Stimulated activated CD8-positive, alpha-beta memory T cell treated with anti-CD3 and anti-CD28 coated beads, Interleukin-2, amount 100 ng/mL, for 48 hours (primary cell): Measurements from ENCODE around the gene INPP5A.
"Not testable (repeated sequence)": the region's sequence is repeated elsewhere in the genome, so short reads cannot be mapped to it uniquely, and the experiment has no call there.

Experiments
- DNase-seq, 2 donors: peaks; one replicate each; pipeline ENCODE4 v3.0.0-alpha.2; 2020; ENCODE audit warnings: low read depth in 2 of 2

The INPP5A gene

GRCh38 chr10:132783940-132784865 lies 246.6 kb downstream of the INPP5A start:
- DNase-seq = no peak

- DNase-seq = no peak
Observed at GRCh38 chr10:132784866-132785722, 247.5 kb downstream of the INPP5A start.

- DNase-seq = no peak
Observed at GRCh38 chr10:132785723-132786475, 248.3 kb downstream of the INPP5A start, which contains the start of gene NKX6-2. NKX6-2 (minus strand) TSS chr10:132786147; CDS start chr10:132785948, 199 bp downstream.

- no peak for DNase-seq
Observed at GRCh38 chr10:132786476-132786883, 248.9 kb downstream of the INPP5A start.

DNA sequence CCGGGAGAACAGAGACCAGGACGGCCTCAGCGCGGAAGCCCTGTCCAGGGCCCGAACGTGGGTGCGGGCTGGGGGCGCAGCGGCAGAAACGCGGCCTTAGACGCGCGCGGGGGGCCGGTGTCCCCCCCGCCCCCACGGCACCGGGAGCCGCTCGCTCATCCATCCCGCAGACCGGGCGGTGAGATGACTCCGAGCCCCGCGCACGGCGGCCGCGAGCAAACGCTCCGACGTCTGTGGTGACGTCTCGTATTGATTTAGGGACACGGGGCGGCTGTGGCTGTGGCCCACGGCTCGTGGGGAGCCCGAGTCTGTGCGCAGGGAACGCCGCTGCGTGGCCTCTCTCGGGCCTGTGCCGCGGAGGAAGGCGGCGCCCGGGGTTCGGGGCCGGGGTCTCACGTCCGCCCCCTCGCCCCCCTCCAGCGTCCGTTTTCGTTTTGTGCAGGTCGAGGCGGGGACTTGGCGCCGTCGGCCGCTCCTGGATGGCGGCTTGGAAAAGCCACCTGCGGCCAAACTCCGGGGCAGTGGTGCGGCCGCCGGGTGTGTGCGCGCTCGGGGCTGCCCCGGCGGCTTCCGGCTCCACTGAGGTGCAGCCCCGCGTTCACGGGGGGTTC lies 249.4 kb downstream of the INPP5A start:
- DNase-seq = no peak

- DNase-seq = no peak
Observed at GRCh38 chr10:132787495-132788179, 250.1 kb downstream of the INPP5A start.

- DNase-seq = no peak
Observed at GRCh38 chr10:132788180-132788830, 250.7 kb downstream of the INPP5A start.

GRCh38 chr10:132788831-132789219 lies 251.2 kb downstream of the INPP5A start:
- DNase-seq = no peak

DNA sequence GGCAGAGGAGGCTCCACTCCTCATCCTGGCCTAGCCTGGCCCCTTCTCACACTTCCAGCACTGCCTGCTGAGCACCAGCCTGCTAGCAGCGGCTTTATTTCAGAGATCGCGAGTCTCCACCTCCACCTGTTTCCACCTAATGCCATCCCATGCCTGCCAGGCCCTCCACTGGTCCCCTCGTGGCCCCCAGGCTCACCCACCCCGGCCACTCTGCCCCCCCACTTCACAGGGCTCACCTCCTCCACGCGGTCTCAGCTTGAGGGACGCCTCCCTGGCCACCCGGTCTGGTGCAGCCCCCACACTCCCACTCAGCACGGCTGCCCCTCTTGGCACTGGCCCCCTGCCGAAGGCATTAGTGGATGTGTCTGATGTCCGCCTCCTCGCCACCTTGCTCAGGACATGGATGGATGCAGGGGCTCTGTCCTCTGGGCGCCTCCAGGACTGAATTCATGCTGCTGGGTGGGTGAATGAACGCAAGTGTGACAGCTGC lies 252.1 kb downstream of the INPP5A start:
- DNase-seq = no peak

DNA sequence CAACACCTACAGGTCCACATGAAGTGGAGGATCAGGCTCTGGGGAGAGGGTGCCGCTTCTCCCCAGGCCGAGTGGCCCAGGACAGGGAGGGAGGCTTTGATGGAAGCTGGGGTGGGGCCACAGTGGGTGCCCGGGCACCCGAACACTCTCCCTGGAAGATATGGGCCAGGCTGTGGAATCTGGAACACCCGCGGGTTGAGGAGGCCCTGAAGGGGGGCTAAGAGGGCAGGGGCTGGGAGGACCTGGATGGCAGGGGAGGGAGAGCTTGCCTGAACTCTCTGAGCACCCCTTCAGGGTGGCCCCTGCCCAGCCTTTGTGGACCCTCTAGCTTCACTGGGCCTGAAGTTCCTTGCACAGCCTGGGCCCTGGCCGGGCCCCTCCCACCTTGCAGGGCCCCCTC lies 252.9 kb downstream of the INPP5A start:
- no peak for DNase-seq

- DNase-seq = no peak
Observed at GRCh38 chr10:132790934-132791829, 253.6 kb downstream of the INPP5A start.

DNA sequence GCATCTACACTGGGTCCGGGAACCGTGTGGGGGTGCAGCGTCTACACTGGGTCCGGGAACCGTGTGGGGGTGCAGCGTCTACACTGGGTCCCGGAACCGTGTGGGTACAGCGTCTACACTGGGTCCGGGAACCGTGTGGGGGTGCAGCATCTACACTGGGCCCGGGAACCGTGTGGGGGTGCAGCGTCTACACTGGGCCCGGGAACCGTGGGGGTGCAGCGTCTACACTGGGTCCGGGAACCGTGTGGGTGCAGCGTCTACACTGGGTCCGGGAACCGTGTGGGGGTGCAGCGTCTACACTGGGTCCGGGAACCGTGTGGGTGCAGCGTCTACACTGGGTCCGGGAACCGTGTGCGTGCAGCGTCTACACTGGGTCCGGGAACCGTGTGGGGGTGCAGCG lies 254.5 kb downstream of the INPP5A start:
- not testable (repeated sequence) for DNase-seq

- DNase-seq = no peak
Observed at GRCh38 chr10:132792796-132793195, 255.2 kb downstream of the INPP5A start.

- no peak for DNase-seq
Observed at GRCh38 chr10:132793213-132793612, 255.6 kb downstream of the INPP5A start.

DNA sequence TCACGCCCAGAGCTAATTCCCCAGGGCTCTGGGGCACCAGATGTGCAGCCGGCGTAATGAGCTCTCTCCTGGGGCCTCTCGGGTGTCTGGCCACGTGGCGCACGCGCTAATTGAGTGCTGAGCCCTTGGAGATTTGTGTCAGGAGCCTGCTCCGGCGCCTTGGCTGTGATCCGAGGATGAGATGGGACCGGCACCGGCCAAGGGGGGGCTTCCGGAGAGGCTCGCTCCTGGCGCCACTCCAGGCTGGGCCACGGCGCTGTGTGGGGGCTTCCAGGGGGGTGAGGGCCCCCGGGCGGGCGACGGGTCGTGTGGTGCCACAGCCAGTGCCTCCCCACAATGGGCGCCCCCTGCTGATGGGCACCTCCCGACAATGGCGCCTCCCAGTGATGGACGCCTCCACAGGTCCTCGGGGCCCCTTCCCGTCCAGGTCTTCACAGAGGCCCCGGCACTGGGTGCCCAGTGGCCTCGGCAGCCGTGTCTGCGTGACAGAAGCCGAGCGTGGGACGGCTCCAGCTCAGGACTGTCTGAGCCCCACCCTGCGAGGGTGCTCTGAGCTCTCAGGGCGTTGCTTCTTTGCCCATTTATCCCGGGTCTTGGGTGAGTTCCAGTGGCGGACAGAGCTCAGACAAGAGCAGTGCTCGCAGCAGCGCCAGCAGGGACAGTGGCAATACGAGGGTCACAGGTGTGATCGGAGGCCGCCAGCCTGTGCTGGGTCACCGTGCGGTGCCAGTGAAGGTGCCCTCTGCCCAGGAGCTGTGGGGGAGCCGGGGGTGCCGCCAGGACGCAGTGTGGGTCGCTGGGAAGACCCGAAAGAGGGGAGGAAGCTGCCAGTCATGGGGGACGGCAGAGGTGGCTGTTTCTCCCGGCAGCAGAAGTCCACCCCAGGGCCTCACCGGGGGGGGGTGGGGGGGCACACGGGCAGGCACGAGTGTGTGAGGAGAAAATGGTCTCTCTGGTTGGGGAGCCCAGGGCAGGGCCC lies 256.6 kb downstream of the INPP5A start:
- DNase-seq = no peak

DNA sequence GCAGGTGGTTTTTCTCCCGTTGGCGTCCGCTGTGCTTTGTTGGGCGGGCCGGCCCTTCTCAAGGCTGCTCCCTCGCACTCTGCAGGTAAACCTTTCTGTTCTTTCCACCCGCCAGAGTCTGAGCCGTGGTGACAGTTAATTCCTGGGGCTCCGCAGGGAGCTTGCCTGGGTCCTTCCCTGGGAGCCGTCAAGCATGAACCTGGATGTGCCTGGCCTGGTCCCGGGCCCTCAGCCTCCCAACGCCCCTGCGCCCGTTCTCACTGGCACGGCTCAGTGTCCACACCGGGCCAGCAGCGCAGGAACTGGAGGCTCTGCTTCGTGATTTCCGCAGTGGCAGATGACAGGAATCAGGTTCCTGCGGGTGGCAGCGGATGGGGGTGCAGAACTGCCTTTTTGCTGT lies 259.3 kb downstream of the INPP5A start:
- no peak for DNase-seq

DNA sequence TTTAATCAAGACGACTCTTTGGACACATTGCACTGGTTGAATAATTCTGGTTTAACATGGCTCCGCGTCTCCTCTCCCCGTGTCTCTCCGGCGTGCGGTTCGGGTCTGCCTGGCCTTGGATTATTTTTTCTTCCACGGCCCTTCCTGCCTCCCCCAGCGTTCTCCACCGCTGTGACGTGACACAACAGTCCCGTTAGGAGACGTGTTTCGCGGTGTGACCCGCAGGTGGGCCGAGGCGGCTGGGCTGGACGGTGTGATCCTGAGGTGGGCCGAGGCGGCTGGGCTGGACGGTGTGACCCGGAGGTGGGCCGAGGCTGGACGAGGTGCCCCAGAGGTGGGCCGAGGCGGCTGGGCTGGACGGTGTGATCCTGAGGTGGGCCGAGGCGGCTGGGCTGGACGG lies 260.4 kb downstream of the INPP5A start:
- not testable (repeated sequence) for DNase-seq

- DNase-seq = no peak
Observed at GRCh38 chr10:132798403-132798802, 260.8 kb downstream of the INPP5A start.
